ENCODE data around the gene TEX38.

GRCh38 chr1:46647611-46648010 lies 24.0 kb upstream of the TEX38 start:
- TF ChIP-seq POLR2A (IDR thresholded peaks at IDR 0.05): no peak
- TF ChIP-seq CTCF (IDR thresholded peaks at IDR 0.05): no peak
- no peak for TF ChIP-seq POLR2AphosphoS5 (IDR thresholded peaks at IDR 0.05)
- TF ChIP-seq EP300 (IDR thresholded peaks at IDR 0.05; ENCODE audit: low read depth): no peak
